ENCODE results near the gene DOK5.

The DOK5 gene

GRCh38 chr20:54470697-54471096 lies 4.7 kb upstream of the DOK5 start:
- Histone ChIP-seq H3K4me3 (ENCODE audit: low read depth, low read length) (no peak overlapping the region), H3K27me3 (replicated peaks) (no peaks in the 10 kb centered on the region), H3K36me3 (replicated peaks) (no peaks in the 10 kb centered on the region), H3K27ac (no peak overlapping the region)
- no peak for DNase-seq
- TF ChIP-seq CTCF (IDR thresholded peaks at IDR 0.05; ENCODE audit: low read depth, low read length, missing control alignments), result no peak
- in situ Hi-C loops (cut with HindIII; ENCODE audit: low pct_ligation_motif_present, low sequenced_read_pairs), result no loop called here

- no peak for DNase-seq
- Histone ChIP-seq H3K27ac (no peak overlapping the region), H3K36me3 (replicated peaks) (no peaks in the 10 kb centered on the region), H3K4me3 (ENCODE audit: low read depth, low read length) (no peak overlapping the region), H3K27me3 (replicated peaks) (peaks cover 5% of the 10 kb centered on the region)
- in situ Hi-C loops (cut with HindIII; ENCODE audit: low pct_ligation_motif_present, low sequenced_read_pairs), result no loop called here
- no peak for TF ChIP-seq CTCF (IDR thresholded peaks at IDR 0.05; ENCODE audit: low read depth, low read length, missing control alignments)
Observed at GRCh38 chr20:54472607-54473006, 2.8 kb upstream of the DOK5 start.

GRCh38 chr20:54473340-54473739 lies 2.1 kb upstream of the DOK5 start:
- Histone ChIP-seq H3K36me3 (replicated peaks) (no peaks in the 10 kb centered on the region), H3K4me3 (ENCODE audit: low read depth, low read length) (no peak overlapping the region), H3K27ac (no peak overlapping the region), H3K27me3 (replicated peaks) (peaks cover 5% of the 10 kb centered on the region)
- no peak for TF ChIP-seq CTCF (IDR thresholded peaks at IDR 0.05; ENCODE audit: low read depth, low read length, missing control alignments)
- no peak for DNase-seq
- in situ Hi-C loops (cut with HindIII; ENCODE audit: low pct_ligation_motif_present, low sequenced_read_pairs), result no loop called here

GRCh38 chr20:54474046-54474445 lies 1.3 kb upstream of the DOK5 start:
- H3K27ac ChIP-seq, result no peak overlapping the region
- TF ChIP-seq CTCF (IDR thresholded peaks at IDR 0.05; ENCODE audit: low read depth, low read length, missing control alignments), result no peak
- no peak for DNase-seq
- H3K4me3 ChIP-seq (ENCODE audit: low read depth, low read length), result no peak overlapping the region
- peaks cover 5% of the 10 kb centered on the region for H3K27me3 ChIP-seq (replicated peaks)
- H3K36me3 ChIP-seq (replicated peaks), result no peaks in the 10 kb centered on the region
- in situ Hi-C loops (cut with HindIII; ENCODE audit: low pct_ligation_motif_present, low sequenced_read_pairs), result no loop called here

- H3K36me3 ChIP-seq (replicated peaks), result no peaks in the 10 kb centered on the region
- peaks cover 5% of the 10 kb centered on the region for H3K27me3 ChIP-seq (replicated peaks)
- H3K4me3 ChIP-seq (ENCODE audit: low read depth, low read length), result peak overlapping the region; percentile 69
- in situ Hi-C loops (cut with HindIII; ENCODE audit: low pct_ligation_motif_present, low sequenced_read_pairs), result no loop called here
- TF ChIP-seq CTCF (IDR thresholded peaks at IDR 0.05; ENCODE audit: low read depth, low read length, missing control alignments), result no peak
- no peak overlapping the region for H3K27ac ChIP-seq
- no peak for DNase-seq
Observed at GRCh38 chr20:54474866-54475265, 527 bp upstream of the DOK5 start.

- H3K4me3 ChIP-seq (ENCODE audit: low read depth, low read length), result peak overlapping the region; percentile 69
- peaks cover 5% of the 10 kb centered on the region for H3K27me3 ChIP-seq (replicated peaks)
- DNase-seq, result no peak
- in situ Hi-C loops (cut with HindIII; ENCODE audit: low pct_ligation_motif_present, low sequenced_read_pairs), result no loop called here
- H3K27ac ChIP-seq, result no peak overlapping the region
- TF ChIP-seq CTCF (IDR thresholded peaks at IDR 0.05; ENCODE audit: low read depth, low read length, missing control alignments), result no peak
- no peaks in the 10 kb centered on the region for H3K36me3 ChIP-seq (replicated peaks)
Observed at GRCh38 chr20:54476169-54477009, 996 bp downstream of the DOK5 start.

Measured in brain microvascular endothelial cell (primary cell).